Measurements from ENCODE around the gene TBATA.

Gene TBATA

GRCh38 chr10:70830164-70830563 lies 45.0 kb upstream of the TBATA start:
- ChIA-PET CTCF (interaction anchor here (1.1 to 1.3 kb wide), 4 partner anchors 11 to 36 kb away, joined by 3 to 4 read pairs (median 3); no protein-coding TSS in a partner anchor), POLR2A (no interaction called here)
- no peak for TF ChIP-seq CTCF (IDR thresholded peaks at IDR 0.05; ENCODE audit: control extremely low read depth, extremely low read depth, low read depth, missing control alignments)

DNA sequence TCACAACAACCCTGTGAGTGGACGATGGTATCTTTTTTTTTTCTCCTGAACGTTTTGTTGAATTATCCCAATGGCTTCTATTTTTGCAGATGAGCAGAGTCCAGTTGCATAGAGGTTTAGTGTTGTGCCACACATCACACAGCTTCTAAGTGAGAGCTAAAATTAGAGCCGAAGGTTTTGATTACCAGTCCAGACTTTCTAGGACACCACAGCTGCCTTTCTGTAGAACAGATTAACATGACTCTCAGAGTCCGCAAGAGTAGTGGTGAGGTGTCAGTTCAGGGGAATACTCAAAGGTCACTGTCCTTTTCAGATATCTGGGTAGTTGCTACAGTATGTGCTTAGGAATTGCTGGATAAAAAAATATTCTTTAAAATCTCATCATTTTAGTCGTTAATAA lies 44.4 kb upstream of the TBATA start:
- no peak for DNase-seq (ENCODE audit: extremely low spot score)
- no peak for TF ChIP-seq CTCF (IDR thresholded peaks at IDR 0.05; ENCODE audit: control extremely low read depth, extremely low read depth, low read depth, missing control alignments)
- POLR2A ChIA-PET = no interaction called here
- CTCF ChIA-PET = interaction anchor here (1.0 to 1.3 kb wide), 6 partner anchors 10 to 37 kb away, joined by 3 to 4 read pairs (median 3); no protein-coding TSS in a partner anchor

More at GRCh38 chr10:70830164-70830563, 45.0 kb upstream of the TBATA start:
- no peak for DNase-seq (ENCODE audit: extremely low spot score)

DNA sequence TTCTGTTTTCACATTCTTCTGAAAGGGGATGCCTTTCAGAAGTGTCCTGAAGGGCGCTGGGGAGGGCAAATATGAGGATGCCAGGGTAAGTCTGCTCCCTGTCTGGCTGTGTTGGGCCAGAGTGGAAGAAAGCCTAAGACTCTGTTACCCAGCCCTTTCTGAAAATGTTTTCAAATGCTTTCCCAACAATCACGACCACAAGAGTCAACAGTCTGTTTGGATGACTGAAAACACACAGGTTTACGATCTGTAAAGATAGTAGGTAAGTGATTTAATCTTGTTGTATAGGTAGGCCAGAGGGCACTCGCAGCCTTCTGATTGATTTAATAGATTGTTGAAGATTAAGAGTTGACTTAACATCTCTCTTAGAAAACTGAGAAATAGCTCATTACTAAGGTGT lies 43.7 kb upstream of the TBATA start:
- DNase-seq (ENCODE audit: extremely low spot score) = no peak
- TF ChIP-seq CTCF (IDR thresholded peaks at IDR 0.05; ENCODE audit: control extremely low read depth, extremely low read depth, low read depth, missing control alignments) = no peak
- CTCF ChIA-PET = interaction anchor here (1.0 to 1.3 kb wide), 5 partner anchors 10 to 38 kb away, joined by 3 to 4 read pairs (median 3); no protein-coding TSS in a partner anchor
- POLR2A ChIA-PET = no interaction called here

- POLR2A ChIA-PET = no interaction called here
- CTCF ChIA-PET = interaction anchor here (1.7 kb wide), 1 partner anchor 9 kb away, joined by 5 read pairs; no protein-coding TSS in a partner anchor
- no peak for TF ChIP-seq CTCF (IDR thresholded peaks at IDR 0.05; ENCODE audit: control extremely low read depth, extremely low read depth, low read depth, missing control alignments)
- no peak for DNase-seq (ENCODE audit: extremely low spot score)
Measured at GRCh38 chr10:70827086-70827757, 42.0 kb upstream of the TBATA start.

DNA sequence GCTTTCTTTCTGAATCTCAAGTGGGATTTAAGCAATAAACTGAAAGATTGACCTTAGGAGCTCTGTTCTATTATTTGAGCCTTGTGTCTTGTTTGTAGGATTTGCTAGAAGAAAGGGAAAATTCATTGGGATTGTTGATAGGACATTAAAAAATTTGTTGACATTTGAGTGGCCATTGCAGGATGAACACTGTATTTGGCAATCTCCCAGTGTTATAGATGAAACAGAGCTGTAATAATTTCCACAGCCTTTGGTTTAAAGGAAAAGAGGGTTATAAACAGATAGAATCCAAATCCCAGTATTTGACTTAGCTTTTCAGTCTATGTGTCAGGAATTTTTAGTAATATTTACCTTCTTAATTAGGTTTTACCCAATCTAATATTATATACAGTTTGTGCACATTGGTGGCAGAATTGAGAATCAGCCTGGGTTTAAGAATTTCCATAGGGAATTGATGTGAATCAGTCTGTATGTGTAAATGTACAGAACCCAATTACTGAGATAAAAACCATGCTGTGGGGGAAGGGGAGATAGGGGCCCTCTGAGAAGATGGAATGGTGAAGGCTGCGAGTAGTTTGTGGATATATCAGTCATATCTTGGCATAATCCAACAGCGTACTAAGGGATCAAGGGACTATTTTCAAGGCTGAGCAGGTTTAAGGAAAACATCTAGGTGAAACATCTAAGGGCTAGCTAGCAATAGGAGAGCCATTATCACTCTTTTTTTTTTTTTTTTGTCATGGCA lies 37.1 kb upstream of the TBATA start:
- ChIA-PET POLR2A (no interaction called here), CTCF (interaction anchor here (0.6 to 1.4 kb wide), 3 partner anchors 10 to 60 kb away, joined by 3 to 4 read pairs (median 3); no protein-coding TSS in a partner anchor)
- no peak for TF ChIP-seq CTCF (IDR thresholded peaks at IDR 0.05; ENCODE audit: control extremely low read depth, extremely low read depth, low read depth, missing control alignments)
- no peak for DNase-seq (ENCODE audit: extremely low spot score)

- ChIA-PET POLR2A (no interaction called here), CTCF (interaction anchor here (1.2 to 1.4 kb wide), 2 partner anchors 11 kb away, joined by 3 to 4 read pairs; no protein-coding TSS in a partner anchor)
- TF ChIP-seq CTCF (IDR thresholded peaks at IDR 0.05; ENCODE audit: control extremely low read depth, extremely low read depth, low read depth, missing control alignments) = no peak
- DNase-seq (ENCODE audit: extremely low spot score) = no peak
Measured at GRCh38 chr10:70820976-70821750, 36.0 kb upstream of the TBATA start.

Data from GM10248 (cell line).